GM19452 (cell line): ENCODE measurements around the gene SOX14.

Experiments
- ATAC-seq: cut with Tn5 transposase; IDR thresholded peaks from one replicate; pipeline ENCODE4 v1.9.1; 2021; ENCODE audit not compliant: unreplicated experiment

The SOX14 gene

GRCh38 chr3:137764001-137764433 is at the start of gene SOX14:
SOX14 (plus strand) TSS chr3:137764315; CDS start chr3:137764785, 470 bp downstream.
- no peak for ATAC-seq

GRCh38 chr3:137714551-137714950 is 49.6 kb upstream of the SOX14 start:
- no peak for ATAC-seq

- no peak for ATAC-seq
Measured at GRCh38 chr3:137724240-137724639, 39.9 kb upstream of the SOX14 start.

GRCh38 chr3:137737208-137737607 is 26.9 kb upstream of the SOX14 start:
- ATAC-seq, result no peak

GRCh38 chr3:137738710-137739109 is 25.4 kb upstream of the SOX14 start:
- no peak for ATAC-seq

- ATAC-seq, result no peak
Measured at GRCh38 chr3:137743608-137744007, 20.5 kb upstream of the SOX14 start.

- no peak for ATAC-seq
Measured at GRCh38 chr3:137746808-137747207, 17.3 kb upstream of the SOX14 start.

- ATAC-seq, result no peak
Measured at GRCh38 chr3:137759505-137759904, 4.6 kb upstream of the SOX14 start.

GRCh38 chr3:137760341-137761098 is 3.6 kb upstream of the SOX14 start:
- no peak for ATAC-seq

- ATAC-seq, result no peak
Measured at GRCh38 chr3:137761099-137761562, 3.0 kb upstream of the SOX14 start.

GRCh38 chr3:137761563-137762503 is 2.3 kb upstream of the SOX14 start:
- no peak for ATAC-seq

- ATAC-seq, result no peak
Measured at GRCh38 chr3:137762674-137763593, 1.2 kb upstream of the SOX14 start.

- ATAC-seq, result no peak
Measured at GRCh38 chr3:137763594-137763938, 549 bp upstream of the SOX14 start.

- no peak for ATAC-seq
Measured at GRCh38 chr3:137764563-137765309, 621 bp downstream of the SOX14 start.

GRCh38 chr3:137765310-137766033 is 1.4 kb downstream of the SOX14 start:
- no peak for ATAC-seq

GRCh38 chr3:137766041-137766875 is 2.1 kb downstream of the SOX14 start:
- ATAC-seq, result no peak

- no peak for ATAC-seq
Measured at GRCh38 chr3:137766876-137767537, 2.9 kb downstream of the SOX14 start.
